GOT3 (cell line): ENCODE results near the gene STAT4.

Experiments
- DNase-seq: peaks from one replicate; lab custom pipeline; 2025; ENCODE audit warnings: mixed read lengths; lab: John Stamatoyannopoulos, UW

The STAT4 gene

DNA sequence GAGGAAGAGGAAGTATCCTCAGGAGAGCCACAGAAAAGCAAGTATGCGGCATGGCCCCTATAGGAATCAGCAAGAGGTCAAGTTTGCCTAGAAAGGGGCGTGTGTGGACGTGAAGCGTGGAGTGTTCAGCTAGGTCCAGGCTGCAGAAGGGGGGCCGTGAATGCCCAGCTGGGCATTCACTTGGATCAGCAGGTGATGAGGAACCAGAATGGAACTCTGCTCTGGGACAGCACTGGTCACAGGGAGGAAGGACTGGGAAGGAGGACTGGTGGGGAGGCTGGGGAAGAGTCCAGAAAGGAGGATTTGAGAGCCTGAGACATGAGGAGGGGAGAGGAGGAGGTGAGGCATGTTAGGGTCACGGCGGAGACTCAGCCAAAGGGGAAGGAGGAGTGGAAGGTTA is 156.6 kb downstream of the STAT4 start:
- no peak for DNase-seq

DNA sequence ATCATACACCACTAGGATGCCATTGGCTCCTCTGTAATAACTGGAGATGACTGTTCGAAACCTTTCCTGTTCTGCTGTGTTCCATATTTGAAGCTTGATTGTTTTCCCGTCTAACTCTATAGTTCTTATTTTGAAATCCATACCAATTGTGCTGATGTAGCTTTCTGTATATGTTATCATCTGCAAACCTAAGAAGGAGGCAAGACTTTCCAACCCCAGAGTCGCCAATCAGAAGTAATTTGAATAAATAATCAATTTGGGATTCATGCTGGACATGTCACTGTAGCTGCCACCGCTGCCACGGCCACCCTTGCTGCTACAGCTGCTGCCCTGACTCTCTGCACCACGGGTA is 157.5 kb downstream of the STAT4 start:
- no peak for DNase-seq

DNA sequence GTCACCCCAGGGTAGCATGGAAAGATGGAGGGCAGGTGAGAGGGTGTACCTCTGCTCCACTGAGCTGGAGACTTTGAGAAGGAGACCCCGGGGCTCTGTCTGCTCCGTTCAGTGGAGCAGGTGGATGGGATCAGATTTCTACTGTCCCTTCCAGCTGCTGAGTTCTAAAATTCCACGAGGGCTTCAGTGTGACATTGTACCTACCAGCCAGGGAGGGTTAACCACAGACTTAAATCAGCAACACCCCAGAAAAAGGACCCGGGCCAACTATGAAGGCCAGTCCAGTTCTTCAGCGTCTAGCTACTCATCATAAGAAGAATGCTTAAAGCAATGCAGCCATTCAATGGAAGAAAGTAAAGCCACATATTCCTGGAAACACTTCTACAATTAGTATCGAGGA is 160.7 kb downstream of the STAT4 start:
- no peak for DNase-seq

DNA sequence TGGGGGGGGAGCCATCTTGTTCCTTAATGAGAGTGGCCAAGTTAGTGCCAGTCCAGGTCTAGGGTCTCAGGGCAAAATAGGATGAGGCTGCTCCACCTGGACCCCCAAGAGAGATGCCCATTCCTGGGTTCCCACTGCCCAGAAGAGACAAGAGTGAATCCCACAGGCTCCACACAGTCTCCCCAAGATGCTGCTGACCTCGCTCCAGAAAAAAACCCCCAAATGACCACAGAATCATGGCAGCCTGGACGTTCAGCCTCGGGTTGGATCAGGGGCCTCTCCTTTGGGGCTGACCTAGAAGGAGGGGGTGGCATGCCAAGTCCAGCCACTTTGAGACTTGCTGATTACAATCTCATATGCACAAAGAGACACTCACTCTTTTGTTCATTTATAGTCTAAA is 161.9 kb downstream of the STAT4 start:
- no peak for DNase-seq

DNA sequence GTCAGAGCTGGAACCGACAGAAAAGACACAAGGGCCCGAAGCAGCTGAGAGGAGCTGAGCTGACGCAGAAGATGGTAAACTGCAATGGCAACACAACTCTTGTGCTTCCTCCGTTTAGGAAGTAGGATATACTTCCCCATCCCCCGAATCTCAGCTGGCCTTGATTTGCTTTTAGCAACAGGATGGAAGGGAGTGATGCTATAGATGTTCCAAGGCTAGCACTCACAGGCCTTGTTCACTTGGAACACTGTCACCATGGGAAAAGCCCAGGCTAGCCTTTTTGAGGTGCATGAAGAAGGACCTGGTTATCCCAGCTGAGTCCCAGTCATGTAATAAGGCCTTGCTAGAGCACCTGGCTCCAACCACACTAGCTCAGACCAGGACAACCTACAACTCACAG is 162.9 kb downstream of the STAT4 start:
- no peak for DNase-seq

DNA sequence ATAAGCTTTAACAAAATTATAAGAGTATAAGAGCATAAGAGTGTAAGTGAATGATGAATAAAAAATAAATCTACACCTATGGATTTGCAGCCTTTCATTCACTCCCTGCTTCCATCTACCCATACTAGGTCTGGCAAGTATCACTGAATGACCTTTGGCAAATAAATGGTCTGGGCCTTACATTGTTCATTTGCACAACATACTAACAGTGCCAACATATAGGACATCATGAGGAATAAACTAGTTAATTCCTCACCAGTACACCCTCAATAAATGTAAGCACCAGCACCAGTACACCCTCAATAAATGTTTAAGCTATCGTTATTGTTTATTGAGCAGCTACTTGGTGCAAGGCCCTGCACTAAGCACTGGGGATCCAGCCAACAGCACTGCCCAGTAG is 163.7 kb downstream of the STAT4 start:
- no peak for DNase-seq

DNA sequence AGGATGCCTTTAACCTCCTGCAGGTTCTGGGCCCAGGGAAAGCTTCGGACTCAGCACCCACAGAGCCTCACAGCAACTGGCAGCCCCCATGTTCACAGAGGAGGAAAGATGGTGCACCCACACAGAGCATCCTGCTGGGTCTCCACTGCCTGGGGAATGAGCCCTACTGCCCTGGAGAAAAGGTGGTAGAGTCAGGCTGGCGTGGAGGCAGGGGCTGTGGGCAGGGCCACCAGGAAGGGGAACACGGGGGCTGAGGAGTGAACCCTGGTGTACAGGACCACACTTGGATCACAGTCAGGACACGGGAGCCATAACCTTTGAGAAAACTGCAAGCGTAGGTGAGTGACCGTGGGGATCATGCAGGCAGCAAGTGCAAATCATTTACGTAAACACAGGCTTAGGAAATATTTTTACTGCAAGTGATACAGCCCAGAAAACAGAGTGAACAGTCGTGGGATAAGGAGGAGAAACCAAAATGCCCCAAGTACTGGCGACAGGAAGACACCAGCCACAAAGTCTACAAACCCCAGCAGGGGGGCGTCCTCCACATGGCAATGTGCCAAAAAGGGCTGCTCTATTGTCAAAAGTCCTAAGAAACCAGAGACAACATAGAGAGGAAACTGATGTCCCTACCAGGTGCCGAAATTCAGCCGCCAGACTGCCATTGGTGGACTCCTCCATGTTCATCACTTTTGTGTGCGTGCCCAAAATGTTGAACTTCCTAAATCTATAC is 164.4 kb downstream of the STAT4 start:
- DNase-seq = no peak

DNA sequence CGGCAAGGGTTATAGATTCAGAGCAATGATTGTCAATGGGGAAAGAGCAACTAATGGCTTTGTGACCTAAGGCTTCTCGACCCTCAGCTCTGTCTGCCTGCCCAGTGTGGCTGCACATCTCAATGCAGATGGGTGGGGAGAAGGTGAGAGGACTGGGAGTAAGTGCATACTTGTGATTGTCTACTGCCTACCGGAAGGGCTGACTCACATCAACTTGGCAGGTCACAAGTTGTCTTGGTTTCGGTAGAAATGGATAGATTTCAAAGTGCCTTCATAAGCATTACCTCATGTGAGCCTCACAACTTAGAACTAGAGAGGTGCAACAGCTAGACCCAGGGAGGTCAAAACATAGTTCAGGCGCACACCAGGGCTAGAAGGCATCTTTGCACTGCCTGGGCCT is 166.2 kb downstream of the STAT4 start:
- DNase-seq = no peak

DNA sequence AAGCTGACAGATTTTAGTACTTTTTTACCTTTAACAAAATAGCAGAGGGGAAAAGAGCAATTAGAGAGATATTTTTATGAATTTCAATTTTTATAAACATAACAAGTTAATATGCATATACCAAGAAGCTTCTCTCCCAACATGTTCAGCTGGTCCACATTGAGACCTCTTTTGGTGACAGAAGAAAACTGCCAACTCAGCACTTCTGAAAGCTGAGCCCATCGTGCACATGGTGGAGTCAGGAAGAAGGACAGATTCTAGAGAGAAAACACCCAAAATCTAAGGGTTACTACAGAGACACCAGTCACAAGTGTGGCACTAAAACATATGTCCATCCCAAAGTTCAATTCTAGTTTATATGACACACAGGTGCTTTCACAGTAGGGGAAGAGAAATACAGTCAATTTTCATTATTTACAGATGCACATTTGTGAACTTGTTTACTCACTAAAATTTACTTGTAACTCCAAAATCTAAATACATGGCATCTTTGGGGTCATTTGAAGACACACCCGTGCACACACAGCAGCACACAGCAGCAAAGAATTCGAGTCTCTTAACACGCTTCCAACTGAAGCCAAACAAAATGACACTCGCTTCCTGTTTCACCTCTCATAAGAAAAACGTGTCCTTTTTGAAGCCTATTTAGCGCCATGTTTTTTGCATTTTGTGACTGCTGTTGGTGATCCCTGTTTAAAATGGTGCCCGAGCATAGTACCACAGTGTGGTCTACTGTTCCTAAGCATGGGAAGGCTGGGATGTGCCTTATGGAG is 168.3 kb downstream of the STAT4 start:
- DNase-seq = no peak

DNA sequence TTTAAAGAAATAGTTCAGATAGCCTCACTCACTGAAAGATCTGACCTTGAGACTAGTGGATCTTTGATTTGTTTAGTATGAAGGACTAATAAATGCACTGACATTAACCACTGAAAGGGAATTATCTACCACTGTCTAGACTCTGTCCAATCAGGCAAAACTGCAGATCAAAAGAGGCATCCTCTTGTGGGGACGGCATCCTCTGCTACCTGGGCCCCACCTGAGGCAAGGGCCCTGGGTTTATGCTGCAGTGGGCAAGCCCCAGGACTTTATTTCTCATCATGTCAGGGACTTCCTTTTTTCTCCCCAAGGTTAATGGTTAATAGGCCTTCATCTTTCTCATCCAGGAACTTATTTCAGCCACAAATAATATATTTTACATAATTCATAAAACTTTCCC is 169.1 kb downstream of the STAT4 start:
- DNase-seq = no peak

DNA sequence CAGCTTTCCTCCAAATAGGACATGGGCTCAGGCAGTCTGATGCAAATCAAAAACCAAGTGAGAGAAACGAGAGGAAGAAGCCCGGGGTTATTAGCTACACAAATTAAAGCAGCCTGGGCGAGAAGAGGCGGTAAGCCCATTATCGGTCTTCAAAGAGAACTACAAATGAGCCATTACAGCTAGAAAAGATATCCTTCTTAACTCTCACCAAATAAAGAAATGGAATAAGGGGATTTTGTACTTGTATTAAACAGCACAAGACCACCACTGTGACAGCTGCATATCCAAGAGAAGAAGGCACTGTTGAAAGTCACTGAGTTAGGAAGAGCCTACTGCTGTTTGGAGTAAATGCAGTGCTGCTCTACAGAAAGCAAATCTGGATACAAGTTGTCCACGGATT is 169.5 kb downstream of the STAT4 start:
- DNase-seq = no peak

DNA sequence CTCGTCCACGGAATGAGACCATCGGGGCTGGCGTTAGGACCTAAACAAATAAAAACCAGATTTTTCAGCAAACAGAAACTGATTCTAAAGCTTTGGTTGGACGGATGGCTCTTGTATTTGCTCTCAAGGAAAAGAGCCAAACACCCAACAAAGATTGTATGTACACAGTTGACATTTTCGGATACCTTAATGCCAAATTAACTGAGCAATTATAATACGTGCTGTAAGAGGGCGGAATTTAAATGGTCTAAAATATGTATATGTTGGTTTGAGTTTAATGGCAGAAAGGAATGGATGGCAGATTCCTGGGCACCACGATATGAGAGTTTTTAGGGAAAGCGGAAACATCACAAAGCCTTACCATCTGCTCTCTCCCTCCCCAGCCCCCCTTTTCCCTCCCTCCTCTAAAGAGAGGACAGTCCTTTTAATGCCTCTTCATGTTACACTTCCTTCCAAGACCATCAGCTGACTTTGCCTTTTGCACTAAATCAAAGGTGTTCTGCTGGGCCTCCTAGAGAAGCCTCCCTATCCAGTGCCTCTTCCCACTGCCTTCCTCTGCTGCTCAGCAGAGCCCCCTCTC is 170.1 kb downstream of the STAT4 start:
- no peak for DNase-seq

DNA sequence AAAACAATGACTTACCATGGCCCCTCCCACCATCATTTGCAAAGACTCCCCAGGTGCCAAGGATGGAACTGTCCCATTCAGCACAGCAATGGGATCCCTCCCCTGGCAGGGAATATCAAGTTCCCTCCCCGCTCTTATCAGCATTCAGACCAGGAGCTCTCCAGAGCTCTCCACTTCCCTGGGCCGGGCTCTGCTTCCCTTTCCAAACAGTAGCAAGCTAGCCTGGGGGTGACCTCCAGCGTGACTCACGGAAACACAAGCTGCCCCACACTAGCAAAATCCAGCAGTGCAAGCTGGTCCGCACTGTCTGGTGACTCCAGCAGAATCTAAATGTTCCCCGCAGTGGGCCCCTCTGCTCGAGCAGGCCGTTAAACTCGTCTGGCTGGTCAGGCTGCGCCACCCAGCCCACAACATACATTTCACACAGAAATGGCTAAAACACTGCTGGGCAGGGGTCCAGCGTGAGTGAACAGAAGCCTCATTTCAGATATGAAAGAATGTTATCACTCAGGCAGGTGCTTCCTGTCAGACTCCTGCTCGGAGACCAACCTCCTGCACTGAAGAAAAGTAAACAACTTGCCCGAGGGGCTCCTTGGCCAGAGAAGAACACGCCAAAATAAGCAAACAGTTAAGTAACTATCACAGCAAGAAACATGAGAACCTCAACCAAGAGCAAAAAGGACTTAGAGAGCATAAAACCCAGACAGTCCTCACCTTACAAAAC is 170.7 kb downstream of the STAT4 start:
- DNase-seq = no peak
